HG03103 (cell line): ENCODE results near the gene AFM.

Experiments
- ATAC-seq: cut with Tn5 transposase; IDR thresholded peaks from one replicate; pipeline ENCODE4 v1.9.1; 2021; ENCODE audit warnings: low read depth; ENCODE audit not compliant: unreplicated experiment

AFM gene

GRCh38 chr4:73481358-73481757 lies at the start of gene AFM:
AFM (plus strand) TSS chr4:73481745; CDS start chr4:73481776, 31 bp downstream.
- ATAC-seq, result no peak

- ATAC-seq, result no peak
Observed at GRCh38 chr4:73431813-73432168, 49.8 kb upstream of the AFM start.

GRCh38 chr4:73432169-73433000 lies 49.2 kb upstream of the AFM start:
- no peak for ATAC-seq

- no peak for ATAC-seq
Observed at GRCh38 chr4:73433140-73433539, 48.4 kb upstream of the AFM start.

GRCh38 chr4:73434311-73434710 lies 47.2 kb upstream of the AFM start:
- peak; percentile 72 for ATAC-seq

GRCh38 chr4:73435984-73436383 lies 45.6 kb upstream of the AFM start, which contains the start of gene AFP:
AFP (plus strand) TSS chr4:73436221; CDS start chr4:73436263, 42 bp downstream.
- ATAC-seq, result no peak

- ATAC-seq, result no peak
Observed at GRCh38 chr4:73436674-73437557, 44.6 kb upstream of the AFM start.

GRCh38 chr4:73437558-73437956 lies 44.0 kb upstream of the AFM start:
- ATAC-seq, result no peak

- no peak for ATAC-seq
Observed at GRCh38 chr4:73438048-73438447, 43.5 kb upstream of the AFM start.

GRCh38 chr4:73438582-73439215 lies 42.8 kb upstream of the AFM start:
- ATAC-seq, result no peak

GRCh38 chr4:73439445-73439844 lies 42.1 kb upstream of the AFM start:
- no peak for ATAC-seq

GRCh38 chr4:73439991-73440390 lies 41.6 kb upstream of the AFM start:
- no peak for ATAC-seq

- ATAC-seq, result no peak
Observed at GRCh38 chr4:73440653-73441052, 40.9 kb upstream of the AFM start.

- ATAC-seq, result no peak
Observed at GRCh38 chr4:73442275-73442674, 39.3 kb upstream of the AFM start.

- no peak for ATAC-seq
Observed at GRCh38 chr4:73443224-73443623, 38.3 kb upstream of the AFM start.

- ATAC-seq, result no peak
Observed at GRCh38 chr4:73445383-73446335, 35.9 kb upstream of the AFM start.

- peak; percentile 100 for ATAC-seq
Observed at GRCh38 chr4:73446336-73446938, 35.1 kb upstream of the AFM start.

- ATAC-seq, result no peak
Observed at GRCh38 chr4:73447671-73448070, 33.9 kb upstream of the AFM start.

GRCh38 chr4:73448448-73449203 lies 32.9 kb upstream of the AFM start:
- no peak for ATAC-seq
